BLaER1 (cell line): Measurements from ENCODE around the gene AMPD1.
A peak's percentile ranks its signal among the peaks of the same experiment; 100 is the strongest.

ENCODE experiments used
- H3K27ac ChIP-seq: shearing (Covaris generic); formaldehyde crosslinking; 2 replicates; pipeline ENCODE4 v1.8.1; 2022
- H3K27me3 ChIP-seq: shearing (Covaris generic); formaldehyde crosslinking; 2 replicates; pipeline ENCODE4 v1.8.1; 2022
- H3K36me3 ChIP-seq: shearing (Covaris generic); formaldehyde crosslinking; 2 replicates; pipeline ENCODE4 v1.8.1; 2022
- H3K4me1 ChIP-seq: shearing (Covaris generic); formaldehyde crosslinking; 2 replicates; pipeline ENCODE4 v1.8.1; 2022
- H3K4me2 ChIP-seq: shearing (Covaris generic); formaldehyde crosslinking; 2 replicates; pipeline ENCODE4 v1.8.1; 2022
- H3K4me3 ChIP-seq: shearing (Covaris generic); formaldehyde crosslinking; 2 replicates; pipeline ENCODE4 v1.8.1; 2022
- H3K9ac ChIP-seq: shearing (Covaris generic); formaldehyde crosslinking; 2 replicates; pipeline ENCODE4 v1.8.1; 2022
- H3K9me3 ChIP-seq: shearing (Covaris generic); formaldehyde crosslinking; 2 replicates; pipeline ENCODE4 v1.8.1; 2022
- H4K20me1 ChIP-seq: shearing (Covaris generic); formaldehyde crosslinking; 2 replicates; pipeline ENCODE4 v1.8.1; 2022
- Cebpa-rat ChIP-seq: shearing (Covaris generic); IDR thresholded peaks from 2 replicates; pipeline ENCODE4 v1.8.1; 2022

The AMPD1 gene

DNA sequence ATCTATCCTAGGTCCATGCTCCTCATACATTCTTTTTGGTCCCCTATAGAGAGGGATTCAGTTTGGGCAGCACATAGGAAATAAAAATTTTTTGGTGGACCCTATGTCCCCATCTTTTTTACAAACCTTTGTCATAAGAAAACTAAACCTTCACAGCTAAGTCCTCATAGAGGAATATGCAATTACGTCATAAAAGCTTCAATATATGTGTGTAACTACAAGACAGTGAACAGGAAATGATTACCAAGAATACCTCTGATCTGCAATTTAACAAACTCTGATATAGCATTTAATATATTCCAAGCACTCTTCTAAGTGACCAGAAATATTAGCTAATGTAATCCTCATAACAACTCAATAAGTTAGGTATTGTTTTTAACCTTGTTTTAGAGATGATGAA lies 19.2 kb downstream of the AMPD1 start:
- H3K9ac ChIP-seq = no peak overlapping the region
- no peak overlapping the region for H3K27ac ChIP-seq
- H3K36me3 ChIP-seq = no peaks in the 10 kb centered on the region
- no peak overlapping the region for H3K4me3 ChIP-seq
- H3K27me3 ChIP-seq = no peaks in the 10 kb centered on the region
- H3K4me2 ChIP-seq = no peak overlapping the region
- H4K20me1 ChIP-seq = no peaks in the 10 kb centered on the region
- no peak for TF ChIP-seq Cebpa-rat
- no peaks in the 10 kb centered on the region for H3K9me3 ChIP-seq
- no peaks in the 10 kb centered on the region for H3K4me1 ChIP-seq

DNA sequence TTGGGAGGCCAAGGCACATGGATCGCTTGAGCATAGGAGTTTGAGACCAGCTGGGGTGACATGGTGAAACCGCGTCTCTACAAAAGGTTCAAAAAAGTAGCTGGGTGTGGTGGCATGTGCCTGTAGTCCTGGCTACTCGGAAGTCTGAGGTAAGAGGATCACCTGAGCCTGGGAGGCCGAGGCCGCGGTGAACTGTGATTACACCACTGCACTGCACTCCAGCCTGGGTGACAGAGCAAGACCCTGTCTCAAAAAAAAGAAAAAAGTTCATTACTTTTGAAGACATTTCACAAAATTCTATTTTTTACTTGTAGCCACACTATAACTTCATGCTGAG lies 23.4 kb downstream of the AMPD1 start:
- no peaks in the 10 kb centered on the region for H3K9me3 ChIP-seq
- no peak overlapping the region for H3K4me3 ChIP-seq
- H3K4me2 ChIP-seq = no peak overlapping the region
- H3K36me3 ChIP-seq = no peaks in the 10 kb centered on the region
- H3K4me1 ChIP-seq = peaks cover 7% of the 10 kb centered on the region
- TF ChIP-seq Cebpa-rat = no peak
- H3K9ac ChIP-seq = no peak overlapping the region
- peaks cover 8% of the 10 kb centered on the region; the same call in 1 of the 2 replicates for H3K27me3 ChIP-seq
- H3K27ac ChIP-seq = no peak overlapping the region
- no peaks in the 10 kb centered on the region for H4K20me1 ChIP-seq

DNA sequence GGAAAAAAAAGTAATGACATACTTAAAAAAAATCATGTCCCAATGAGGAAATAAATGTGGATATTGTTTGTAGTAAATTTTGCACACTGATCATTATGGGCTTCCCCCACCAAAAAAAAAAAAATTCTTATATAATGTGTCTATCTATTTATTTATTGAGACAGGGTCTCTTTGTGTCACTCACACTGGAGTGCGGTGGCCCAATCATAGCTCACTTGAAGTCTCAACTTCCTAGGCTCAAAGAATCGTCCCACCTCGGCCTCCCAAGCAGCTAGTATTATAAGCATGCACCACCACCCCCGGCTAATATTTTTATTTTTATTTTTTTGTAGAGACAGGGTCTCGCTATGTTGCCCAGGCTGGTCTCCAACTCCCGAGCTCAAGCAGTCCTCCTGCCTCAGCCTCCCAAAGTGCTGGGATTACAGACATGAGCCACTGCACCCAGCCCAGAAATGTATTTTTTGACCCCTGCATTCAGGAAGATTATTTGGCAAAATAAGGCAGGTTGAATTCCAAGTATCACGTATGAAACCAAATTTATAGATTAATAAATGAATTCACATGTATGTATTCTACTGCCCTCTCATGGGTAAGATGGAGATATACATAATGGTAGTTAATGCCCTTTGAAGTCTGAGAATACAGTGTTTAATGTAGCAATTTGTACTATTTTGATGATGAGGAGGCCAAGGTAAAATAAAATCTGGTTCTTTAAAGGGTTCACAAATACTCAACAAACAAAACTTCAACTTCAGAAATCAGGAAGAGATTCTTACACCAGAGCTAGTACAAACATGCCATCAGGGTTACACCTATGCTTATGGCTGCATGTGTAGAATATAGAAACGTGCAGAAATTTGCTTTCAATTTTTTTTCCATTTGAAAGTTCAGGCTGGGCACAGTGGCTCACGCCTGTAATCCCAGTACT lies 24.1 kb downstream of the AMPD1 start:
- no peak overlapping the region for H3K4me3 ChIP-seq

DNA sequence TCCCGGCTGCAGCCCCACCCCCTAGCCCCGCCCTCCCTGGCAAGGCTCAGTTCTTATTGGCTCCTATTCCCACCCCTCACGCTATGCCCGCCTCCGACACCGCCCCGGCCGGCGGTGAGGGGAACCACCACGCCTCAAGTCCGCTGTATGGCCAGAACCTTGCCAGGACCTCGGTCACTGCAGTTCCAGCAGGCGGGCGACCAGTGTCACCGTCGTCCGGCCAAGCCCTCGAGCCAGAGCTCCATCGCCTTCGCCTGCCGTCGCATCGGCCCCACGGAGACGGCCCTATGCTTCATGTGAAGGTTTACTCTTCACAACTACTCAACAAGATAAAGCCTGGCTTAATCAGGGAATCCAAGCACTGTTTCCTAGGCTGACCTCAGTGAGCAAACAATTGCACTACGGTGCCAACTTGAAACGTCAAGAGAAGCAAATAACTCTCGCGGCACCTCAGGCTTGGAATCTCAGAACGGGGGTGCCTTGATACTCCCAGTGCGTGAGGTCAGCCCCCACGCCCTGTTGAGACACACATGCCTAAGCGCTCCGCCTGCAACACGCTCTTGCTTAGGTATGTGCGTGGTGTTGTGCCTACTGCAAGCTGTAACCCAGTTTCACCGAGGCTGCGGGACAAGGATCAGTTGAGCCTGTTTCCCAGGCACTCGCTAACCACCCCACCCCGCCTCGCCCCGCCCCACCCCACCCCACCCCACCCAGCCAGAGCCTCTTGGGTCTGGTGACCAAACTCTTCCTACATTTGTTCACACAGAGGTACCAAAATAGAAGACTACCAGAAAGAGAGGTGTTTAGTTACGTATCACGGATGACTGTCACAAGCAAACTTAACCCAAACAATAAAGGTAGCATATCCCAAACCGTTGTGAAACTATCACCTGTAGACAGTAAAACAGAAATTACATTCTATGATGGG lies 25.0 kb downstream of the AMPD1 start:
- Histone ChIP-seq H3K36me3 (no peaks in the 10 kb centered on the region), H3K9ac (peak overlapping the region; percentile 56; the same call in 1 of the 2 replicates), H3K27me3 (peaks cover 8% of the 10 kb centered on the region; the same call in 1 of the 2 replicates), H3K9me3 (no peaks in the 10 kb centered on the region), H4K20me1 (no peaks in the 10 kb centered on the region), H3K4me3 (peak overlapping the region; percentile 76), H3K27ac (no peak overlapping the region), H3K4me1 (peaks cover 7% of the 10 kb centered on the region), H3K4me2 (peak overlapping the region; percentile 98)
- no peak for TF ChIP-seq Cebpa-rat

More for the DNA sequence above, 24.1 kb downstream of the AMPD1 start:
- no peak overlapping the region for H3K4me2 ChIP-seq
- H3K4me1 ChIP-seq = peaks cover 7% of the 10 kb centered on the region
- no peaks in the 10 kb centered on the region for H3K9me3 ChIP-seq
- no peak overlapping the region for H3K27ac ChIP-seq
- no peak overlapping the region for H3K9ac ChIP-seq
- H4K20me1 ChIP-seq = no peaks in the 10 kb centered on the region
- no peak for TF ChIP-seq Cebpa-rat
- peaks cover 8% of the 10 kb centered on the region; the same call in 1 of the 2 replicates for H3K27me3 ChIP-seq
- H3K36me3 ChIP-seq = no peaks in the 10 kb centered on the region

DNA sequence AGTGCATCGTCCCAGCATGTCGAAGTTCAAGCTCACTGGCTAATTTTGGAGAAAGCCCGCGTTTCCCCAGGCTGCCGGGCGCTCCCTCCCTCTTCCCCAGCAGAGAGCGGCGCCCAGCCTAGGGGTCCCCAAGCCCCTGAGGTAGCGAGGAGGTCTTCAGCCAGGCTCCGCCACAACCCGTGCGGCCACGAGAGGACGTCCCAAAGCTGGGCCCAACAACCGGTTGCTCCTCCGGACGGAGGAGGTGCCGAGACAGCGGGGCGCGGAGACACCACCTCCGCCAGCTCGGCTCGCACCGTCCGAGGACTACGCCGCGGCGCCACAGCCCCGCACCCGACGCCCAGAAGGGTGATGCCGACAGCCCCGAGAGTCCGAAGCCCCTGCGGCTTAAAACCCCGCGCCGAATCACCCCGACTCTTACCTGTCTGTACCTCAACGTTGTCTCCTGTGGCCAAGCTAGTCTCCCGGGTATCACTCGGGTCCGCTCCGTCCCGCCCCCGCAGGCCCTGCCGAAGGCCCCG lies 25.7 kb downstream of the AMPD1 start, which contains the start of gene DENND2C:
Gene DENND2C (minus strand): TSS at position 488 of the 521 bp plus-strand sequence. CDS start 44,065 bp downstream, outside the sequence.
- no peak for TF ChIP-seq Cebpa-rat
- Histone ChIP-seq H4K20me1 (no peaks in the 10 kb centered on the region), H3K27ac (no peak within 1 kb of the TSS), H3K27me3 (peaks cover 8% of the 10 kb centered on the region; the same call in 1 of the 2 replicates), H3K9ac (peak within 1 kb of the TSS; percentile 69), H3K4me1 (peaks cover 7% of the 10 kb centered on the region), H3K9me3 (no peaks in the 10 kb centered on the region), H3K4me2 (peak within 1 kb of the TSS; percentile 98), H3K36me3 (no peaks in the 10 kb centered on the region), H3K4me3 (peak within 1 kb of the TSS; percentile 76)

DNA sequence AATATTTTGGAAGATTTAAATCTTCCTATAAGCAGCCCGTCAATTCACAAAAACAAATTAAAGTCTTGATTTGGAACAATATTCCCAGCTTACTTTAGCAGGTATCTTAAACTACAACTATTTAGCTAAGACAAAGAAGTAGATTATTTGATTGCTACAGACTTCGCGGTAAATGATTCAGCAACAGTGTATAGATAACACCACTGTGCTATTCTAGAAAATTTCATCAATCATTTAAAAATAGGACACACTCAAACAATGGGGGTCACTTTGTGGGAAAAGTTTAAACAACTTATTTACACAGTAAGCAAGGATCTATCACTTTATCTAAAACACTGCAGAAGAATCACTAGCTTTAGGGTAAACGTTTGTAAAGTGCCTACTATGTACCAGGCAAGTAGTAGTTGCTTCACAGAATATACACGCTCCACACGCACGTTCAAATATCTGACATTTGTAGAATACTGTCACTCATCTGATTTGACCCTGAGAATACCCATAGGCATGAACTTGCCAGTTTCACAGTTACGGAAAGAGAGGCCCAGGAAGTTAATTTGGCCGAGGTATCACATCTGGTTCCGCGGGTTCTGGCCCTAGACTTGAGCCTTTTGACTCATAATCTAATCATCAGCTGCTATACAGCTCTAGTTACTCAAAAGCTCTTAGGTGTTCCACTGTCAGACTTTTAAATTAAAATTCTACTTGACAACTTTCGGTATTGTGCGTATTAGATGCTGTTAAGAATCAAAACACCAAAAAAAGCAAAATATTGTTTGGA lies 26.4 kb downstream of the AMPD1 start:
- H4K20me1 ChIP-seq = no peaks in the 10 kb centered on the region
- TF ChIP-seq Cebpa-rat = no peak

DNA sequence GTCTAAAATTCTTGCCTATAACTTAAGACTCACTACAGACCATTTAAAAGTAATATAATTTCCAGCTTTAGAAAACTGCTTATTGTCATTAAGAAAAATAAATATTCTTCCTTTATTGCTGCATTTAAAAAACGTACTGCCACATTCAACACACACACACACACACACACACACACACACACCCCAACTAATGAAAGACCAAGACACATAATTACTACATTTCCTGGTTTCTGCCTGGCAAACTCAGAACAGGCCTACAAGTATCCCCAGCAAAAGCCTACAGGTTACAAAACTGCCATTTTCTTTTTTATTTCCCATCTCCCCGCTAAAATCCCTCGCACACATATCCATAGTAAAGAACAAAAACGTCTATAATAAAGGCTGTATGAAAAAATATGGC lies 27.0 kb downstream of the AMPD1 start:
- no peak overlapping the region for H3K9ac ChIP-seq
- H3K4me1 ChIP-seq = peaks cover 7% of the 10 kb centered on the region
- H3K27me3 ChIP-seq = peaks cover 8% of the 10 kb centered on the region; the same call in 1 of the 2 replicates
- H3K9me3 ChIP-seq = no peaks in the 10 kb centered on the region
- TF ChIP-seq Cebpa-rat = no peak
- H3K27ac ChIP-seq = no peak overlapping the region
- H3K36me3 ChIP-seq = no peaks in the 10 kb centered on the region
- H3K4me3 ChIP-seq = no peak overlapping the region
- no peaks in the 10 kb centered on the region for H4K20me1 ChIP-seq
- no peak overlapping the region for H3K4me2 ChIP-seq

More for the DNA sequence above, 26.4 kb downstream of the AMPD1 start:
- H3K4me3 ChIP-seq = peak overlapping the region; percentile 76
- no peaks in the 10 kb centered on the region for H3K9me3 ChIP-seq
- peaks cover 8% of the 10 kb centered on the region; the same call in 1 of the 2 replicates for H3K27me3 ChIP-seq
- H3K4me2 ChIP-seq = peak overlapping the region; percentile 98
- H3K36me3 ChIP-seq = no peaks in the 10 kb centered on the region
- H3K4me1 ChIP-seq = peaks cover 7% of the 10 kb centered on the region
- peak overlapping the region; percentile 69 for H3K9ac ChIP-seq
- H3K27ac ChIP-seq = no peak overlapping the region

DNA sequence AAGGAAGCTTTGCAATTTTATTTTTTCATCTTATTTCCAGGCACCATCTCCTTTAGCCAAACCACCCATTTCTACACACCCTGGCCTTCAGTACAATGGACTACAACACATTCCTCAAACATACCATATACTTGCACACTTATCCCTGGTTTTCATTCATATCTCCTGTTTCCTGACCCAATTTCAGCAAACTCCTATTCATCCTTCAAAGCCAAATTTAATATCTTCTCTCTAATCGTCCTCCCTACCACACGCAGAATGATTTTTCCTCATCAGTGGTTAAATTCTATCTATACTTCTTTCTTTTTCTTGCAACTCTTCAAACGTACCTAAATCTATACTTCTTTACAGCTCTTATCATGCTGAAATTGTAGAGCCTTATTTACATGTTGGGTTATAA lies 28.4 kb downstream of the AMPD1 start:
- no peak for TF ChIP-seq Cebpa-rat
- peaks cover 7% of the 10 kb centered on the region for H3K4me1 ChIP-seq
- no peaks in the 10 kb centered on the region for H4K20me1 ChIP-seq
- H3K9me3 ChIP-seq = no peaks in the 10 kb centered on the region
- H3K27ac ChIP-seq = no peak overlapping the region
- H3K4me3 ChIP-seq = no peak overlapping the region
- peaks cover 8% of the 10 kb centered on the region; the same call in 1 of the 2 replicates for H3K27me3 ChIP-seq
- no peaks in the 10 kb centered on the region for H3K36me3 ChIP-seq
- H3K4me2 ChIP-seq = no peak overlapping the region
- no peak overlapping the region for H3K9ac ChIP-seq

DNA sequence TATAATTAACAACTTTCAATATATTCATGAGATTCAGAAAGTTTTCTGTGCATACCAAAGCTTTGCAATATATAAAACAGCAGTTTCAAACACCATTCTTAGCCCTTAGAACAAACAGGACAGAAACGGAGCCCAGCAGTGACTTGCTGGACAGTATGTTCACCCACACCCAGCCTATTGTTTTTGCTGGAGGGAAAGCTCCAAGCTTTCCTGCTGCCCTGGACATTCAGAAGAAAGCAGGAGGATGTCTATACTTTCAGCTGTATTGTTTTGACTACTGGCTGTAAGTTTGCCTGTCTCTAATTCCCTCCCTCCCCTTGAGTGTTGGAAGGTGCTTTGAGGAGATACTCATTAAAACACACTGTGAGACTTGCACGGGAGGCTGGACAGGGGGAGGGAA lies 35.1 kb downstream of the AMPD1 start:
- no peak overlapping the region for H3K4me3 ChIP-seq
- no peak for TF ChIP-seq Cebpa-rat
- H3K9me3 ChIP-seq = no peaks in the 10 kb centered on the region
- H3K36me3 ChIP-seq = no peaks in the 10 kb centered on the region
- H3K27me3 ChIP-seq = no peaks in the 10 kb centered on the region
- no peak overlapping the region for H3K27ac ChIP-seq
- H3K4me2 ChIP-seq = no peak overlapping the region
- no peak overlapping the region for H3K9ac ChIP-seq
- no peaks in the 10 kb centered on the region for H4K20me1 ChIP-seq
- no peaks in the 10 kb centered on the region for H3K4me1 ChIP-seq
